DMS79 treated with DMSO at 0.1 percent for 48 hours (cell line): ENCODE results near the gene RS1.

ENCODE experiments used
- DNase-seq: peaks from one replicate; lab custom pipeline; 2025; lab: John Stamatoyannopoulos, UW

Gene RS1

GRCh38 chrX:18668071-18668835 is 3.7 kb downstream of the RS1 start:
- DNase-seq = peak; percentile 6

DNA sequence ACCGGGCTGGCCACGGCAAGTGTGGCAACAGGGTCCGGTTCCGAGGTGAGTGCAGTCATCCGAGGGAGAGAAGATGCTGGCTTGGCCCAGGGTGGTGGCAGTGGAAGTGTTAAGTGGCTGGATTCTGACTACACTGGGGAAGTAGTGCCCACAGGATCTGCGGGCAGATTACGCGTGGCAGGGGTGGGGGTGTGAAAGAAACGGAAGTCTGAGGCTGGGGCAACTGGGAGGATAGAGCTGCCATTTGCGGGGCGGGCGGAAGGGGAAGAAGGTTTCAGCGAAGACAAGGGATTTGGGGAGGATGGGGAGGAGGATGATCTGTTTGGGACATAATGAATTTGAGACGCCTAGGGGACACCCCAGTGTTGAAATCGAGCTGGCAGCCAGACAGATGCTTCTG is 5.3 kb downstream of the RS1 start:
- no peak for DNase-seq

- DNase-seq = no peak
Measured at GRCh38 chrX:18664947-18665346, 7.0 kb downstream of the RS1 start.

GRCh38 chrX:18661273-18661672 is 10.6 kb downstream of the RS1 start:
- no peak for DNase-seq

GRCh38 chrX:18654875-18655836 is 16.8 kb downstream of the RS1 start:
- DNase-seq = no peak

DNA sequence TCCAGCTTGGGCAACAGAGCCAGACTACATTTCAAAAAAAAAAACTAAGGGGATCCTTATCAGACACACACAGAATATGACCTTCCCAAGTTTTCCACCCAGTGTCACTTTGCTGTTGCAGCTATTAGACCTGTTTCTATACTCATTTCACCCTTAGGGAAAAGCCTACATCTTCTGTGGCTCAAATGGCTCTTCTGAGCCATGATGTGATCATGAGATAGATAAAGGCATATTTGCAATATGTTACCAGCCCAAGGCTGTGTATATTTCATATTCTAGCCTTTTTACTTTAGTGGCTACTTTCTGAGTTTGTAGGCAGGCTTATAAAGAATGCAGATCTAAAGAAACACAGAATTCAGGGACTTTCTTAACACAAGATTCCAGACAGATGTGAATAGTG is 19.3 kb downstream of the RS1 start:
- DNase-seq = no peak

GRCh38 chrX:18650662-18651061 is 21.2 kb downstream of the RS1 start:
- no peak for DNase-seq

DNA sequence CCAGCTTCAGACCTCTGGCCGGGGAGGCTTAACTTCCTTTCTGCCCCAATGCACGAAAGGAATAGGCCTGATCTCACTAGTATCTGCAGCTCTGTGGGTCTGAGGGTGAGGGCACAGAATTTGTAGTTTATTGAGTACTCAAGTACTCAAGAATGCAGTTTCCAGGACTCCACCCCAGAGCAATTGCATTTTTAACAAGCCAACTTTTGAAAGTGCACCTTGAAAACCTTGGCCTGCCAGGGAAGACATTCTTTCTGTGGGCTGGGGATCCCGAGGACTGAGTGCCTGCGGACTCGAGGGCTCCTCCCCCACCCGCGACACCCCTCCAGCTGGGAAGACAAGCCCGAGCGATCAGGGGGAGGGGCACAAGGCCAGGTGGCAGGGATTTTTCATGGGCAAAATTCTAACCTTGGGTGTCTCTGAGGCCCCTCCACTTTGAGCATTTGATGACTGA is 22.4 kb downstream of the RS1 start:
- DNase-seq = no peak

DNA sequence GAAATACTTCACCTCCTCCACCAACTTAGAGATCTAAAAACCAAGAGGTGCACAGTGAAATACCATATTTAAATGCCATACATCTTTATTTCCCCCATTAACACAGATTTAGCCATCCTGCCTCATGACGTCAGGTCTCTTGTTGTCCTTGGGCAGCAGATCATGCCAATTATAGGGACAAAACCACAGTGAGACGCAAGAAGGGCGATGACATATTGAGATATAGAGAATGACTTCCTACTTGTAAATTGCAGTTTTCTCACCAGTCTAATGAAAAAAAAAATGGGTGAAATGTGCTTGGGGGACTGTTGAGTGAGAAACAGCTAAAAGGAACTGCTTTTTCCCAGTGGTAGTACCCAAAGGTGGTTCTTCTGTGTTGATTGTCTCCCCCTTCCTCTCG is 24.3 kb downstream of the RS1 start:
- DNase-seq = no peak

GRCh38 chrX:18643853-18644252 is 28.1 kb downstream of the RS1 start:
- DNase-seq = no peak

DNA sequence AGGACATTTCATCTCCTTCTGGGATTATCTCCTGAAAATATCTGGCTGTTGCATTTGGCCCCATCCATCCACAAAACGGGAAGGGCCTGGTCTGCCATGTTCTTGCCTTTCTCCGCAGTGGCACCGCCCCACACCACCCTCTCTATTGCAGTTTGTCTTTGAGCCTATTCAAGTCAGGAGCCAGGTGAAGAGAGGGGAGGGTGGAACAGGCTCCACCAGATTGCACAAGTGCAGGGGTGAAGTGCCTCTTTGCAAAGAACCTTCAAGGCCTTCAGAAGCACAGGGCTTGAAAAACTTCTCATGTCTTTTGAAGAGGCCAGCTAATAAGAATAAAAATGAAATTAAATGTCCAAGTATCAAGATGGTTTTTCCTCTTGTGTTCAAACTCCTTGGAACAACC is 28.7 kb downstream of the RS1 start:
- DNase-seq = peak; percentile 39

DNA sequence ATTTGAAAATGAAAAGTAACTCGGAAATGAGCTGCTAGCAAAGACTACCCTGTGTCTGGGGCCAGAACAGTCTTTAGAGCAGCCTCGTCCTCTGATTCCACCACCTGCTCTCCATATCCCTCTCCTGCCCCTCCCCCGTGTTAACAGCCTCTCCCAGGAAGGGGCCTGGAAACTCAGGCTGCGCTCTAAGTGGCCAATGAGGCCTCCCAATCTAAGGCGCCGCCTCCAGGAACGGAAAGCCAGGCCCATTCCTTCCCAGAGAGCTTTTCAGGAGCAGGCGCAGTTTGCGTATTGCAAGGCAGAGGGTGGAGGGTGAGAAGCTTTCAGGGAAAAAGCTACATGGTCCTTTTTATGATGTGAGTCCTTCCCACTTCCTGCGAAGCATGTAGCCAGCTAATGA is 31.2 kb downstream of the RS1 start:
- no peak for DNase-seq

DNA sequence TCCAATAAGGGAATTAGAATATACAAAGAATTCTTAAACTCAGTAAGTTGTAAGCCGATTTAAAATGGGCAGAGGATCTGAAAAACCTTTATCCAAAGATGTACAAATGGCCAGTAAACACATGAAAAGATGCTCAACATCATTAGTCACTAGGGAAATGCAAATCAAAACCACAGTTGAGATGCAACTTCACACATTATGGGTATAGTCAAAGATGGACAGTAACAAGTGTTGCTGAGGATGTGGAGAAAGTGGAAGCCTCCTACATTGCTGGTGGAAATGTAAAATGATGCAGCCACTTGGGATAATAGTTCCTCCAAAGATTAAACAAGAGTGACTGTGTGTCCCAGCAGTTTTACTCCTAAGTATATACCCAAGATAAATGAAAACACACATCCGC is 32.6 kb downstream of the RS1 start:
- no peak for DNase-seq

DNA sequence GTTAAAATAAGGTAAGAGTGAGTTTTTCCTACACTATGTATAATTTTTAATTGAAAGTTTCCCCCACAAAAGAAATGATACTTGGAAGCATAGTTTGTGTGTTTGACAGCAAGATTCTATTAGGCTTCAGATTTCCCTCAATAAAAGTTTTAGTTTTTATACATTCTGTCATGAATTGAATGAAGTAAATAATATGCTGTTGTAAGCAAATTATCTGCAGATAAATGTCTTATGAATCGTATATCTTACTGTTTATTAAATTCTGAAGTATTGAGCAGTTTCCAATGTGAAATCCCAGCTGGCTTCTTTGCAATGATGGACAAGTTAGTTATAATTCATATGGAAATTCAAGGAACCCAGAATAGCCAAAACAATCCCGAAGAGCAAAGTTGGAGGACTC is 33.5 kb downstream of the RS1 start:
- DNase-seq = no peak

DNA sequence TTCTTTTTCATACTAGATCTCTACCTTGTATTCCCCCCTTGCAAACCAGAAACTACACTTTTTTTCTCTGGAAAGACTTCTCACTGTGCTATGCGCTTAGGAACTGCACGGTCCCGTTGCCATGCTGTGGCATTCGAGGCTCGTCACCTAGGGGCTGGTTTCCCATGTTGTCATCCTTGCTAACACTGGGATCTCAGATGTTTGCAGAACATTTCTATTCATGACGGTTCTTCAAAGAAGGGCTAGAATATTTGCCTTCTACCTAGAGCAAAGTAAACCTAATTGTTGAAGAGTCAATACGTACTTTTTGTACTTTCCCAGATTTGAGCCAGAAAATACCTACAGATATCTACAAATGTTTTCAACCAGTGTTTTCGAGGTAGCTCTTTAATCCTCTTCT is 41.0 kb downstream of the RS1 start:
- no peak for DNase-seq

DNA sequence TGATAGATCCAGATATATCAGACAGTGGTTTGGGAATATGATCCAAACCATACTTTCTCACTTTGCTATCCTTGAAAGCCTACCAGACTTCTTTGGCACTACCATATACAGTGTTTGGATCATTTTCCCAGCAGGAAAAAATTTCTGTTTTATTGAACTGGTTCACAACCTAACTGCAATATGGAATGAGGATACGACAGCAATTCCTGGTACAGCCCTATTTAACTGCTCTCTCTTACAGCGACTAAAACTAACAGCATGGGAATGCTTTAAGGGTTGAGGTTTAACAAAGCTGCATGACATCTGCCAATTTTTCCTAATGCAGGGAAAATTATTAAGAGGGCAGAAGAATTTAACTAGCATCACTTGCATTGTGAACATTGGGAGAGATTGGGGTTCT is 47.3 kb downstream of the RS1 start:
- no peak for DNase-seq

DNA sequence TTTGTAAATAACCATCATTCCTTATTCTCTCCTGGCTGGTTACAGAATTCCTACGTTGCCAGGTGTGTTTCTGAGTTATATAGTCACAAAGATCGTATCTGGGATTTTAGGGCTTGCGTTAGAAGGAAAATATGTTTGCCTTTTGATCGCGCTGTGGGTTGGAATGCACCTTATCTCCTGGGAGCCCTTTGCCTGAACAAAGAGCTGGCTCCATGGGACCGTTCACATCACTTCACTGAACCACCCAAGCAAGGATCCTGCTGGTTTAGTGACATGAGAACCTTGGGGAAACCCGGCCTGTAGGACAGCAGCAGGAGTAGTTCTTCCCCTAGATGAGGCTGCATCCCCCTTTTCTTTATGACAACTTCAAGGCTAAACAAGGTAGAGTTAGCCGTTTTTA is 51.6 kb downstream of the RS1 start:
- no peak for DNase-seq

GRCh38 chrX:18619288-18619687 is 52.6 kb downstream of the RS1 start:
- DNase-seq = no peak

- no peak for DNase-seq
Measured at GRCh38 chrX:18617407-18617750, 54.5 kb downstream of the RS1 start.

DNA sequence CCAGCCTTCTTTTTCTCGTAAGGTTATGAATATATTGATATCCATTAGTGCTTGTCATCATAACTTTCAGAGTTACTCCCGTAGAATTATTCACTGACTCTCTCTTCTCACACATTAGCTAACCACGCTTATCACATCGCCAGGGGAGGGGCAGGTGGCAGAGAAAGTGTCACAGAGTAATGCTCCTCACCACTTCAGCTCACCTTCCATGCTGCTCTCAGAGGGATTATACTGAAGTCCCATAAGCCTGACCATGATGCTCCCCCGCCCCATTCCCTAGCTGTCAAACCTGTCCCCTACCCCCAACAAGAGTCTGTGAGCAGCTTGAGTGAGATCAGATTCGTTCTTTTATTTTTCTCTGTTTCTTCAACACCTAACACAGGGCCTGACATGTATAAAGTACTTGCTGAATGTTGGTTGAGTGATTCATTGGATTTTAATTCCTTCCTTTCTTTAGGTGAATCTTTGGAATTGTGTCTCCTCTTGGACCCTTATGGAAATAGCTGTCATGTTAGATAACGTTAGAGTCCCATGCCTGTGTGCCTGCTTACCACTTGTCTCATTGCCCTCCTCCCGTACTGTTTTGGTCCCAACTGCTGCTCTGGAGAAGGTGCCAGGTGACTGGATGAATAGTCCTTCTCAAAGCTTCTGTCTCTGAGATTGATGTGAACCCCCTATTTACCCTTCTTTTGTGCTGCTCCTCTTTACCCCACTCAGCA is 55.1 kb downstream of the RS1 start:
- DNase-seq = no peak

- no peak for DNase-seq
Measured at GRCh38 chrX:18613930-18614639, 57.8 kb downstream of the RS1 start.

- no peak for DNase-seq
Measured at GRCh38 chrX:18607966-18608365, 63.9 kb downstream of the RS1 start.
